Keratinocyte (primary cell): Measurements from ENCODE around the gene ELANE. TPM values are rescaled to one million over a fixed set of nuclear protein-coding genes. Genes with fewer than 3 reads are reported as not detected.
"Not testable (repeated sequence)": the region's sequence is repeated elsewhere in the genome, so short reads cannot be mapped to it uniquely, and the experiment has no call there.

Source experiments
- DNase-seq: peaks from one replicate; pipeline ENCODE4 v3.0.0-alpha.2; 2011; ENCODE audit warnings: low read depth, missing footprints, low spot score
- FAIRE-seq: peaks from 2 replicates; lab custom pipeline; 2011; peaks lifted over from hg19 to GRCh38; lab: Jason Lieb, UNC
- H2AFZ ChIP-seq: 2 replicates; pipeline ENCODE4 v1.6.0; 2012; ENCODE audit warnings: low read length, control low read depth, inconsistent platforms; ENCODE audit not compliant: control insufficient read depth
- H3K27ac ChIP-seq: 2 replicates; pipeline ENCODE4 v1.5.1; 2011; ENCODE audit warnings: low read length; ENCODE audit not compliant: control insufficient read depth, insufficient read depth
- H3K27me3 ChIP-seq: 3 replicates; pipeline ENCODE4 v1.6.0; 2011; ENCODE audit warnings: low read length; ENCODE audit not compliant: control insufficient read depth, insufficient read depth; ENCODE audit errors: extremely low read depth
- H3K36me3 ChIP-seq, 2 experiments: 2 replicates in 1 of 2; 3 replicates in 1 of 2; pipeline ENCODE4 v1.5.1; 2011; ENCODE audit warnings: low read length in 2 of 2, mild to moderate bottlenecking in 1 of 2; ENCODE audit not compliant: control insufficient read depth in 2 of 2, insufficient read depth in 2 of 2; ENCODE audit errors: extremely low read depth in 1 of 2
- H3K4me1 ChIP-seq: 3 replicates; pipeline ENCODE4 v1.5.1; 2011; ENCODE audit warnings: low read length; ENCODE audit not compliant: control insufficient read depth, insufficient read depth; ENCODE audit errors: extremely low read depth
- H3K4me2 ChIP-seq: 3 replicates; pipeline ENCODE4 v1.6.0; 2011; ENCODE audit warnings: low read depth, low read length; ENCODE audit not compliant: control insufficient read depth, insufficient read depth; ENCODE audit errors: extremely low read depth
- H3K4me3 ChIP-seq, 3 experiments: fragments of 200-600 bp in 1 of 3; sonication (generic) in 1 of 3; 2 replicates in 2 of 3; 3 replicates in 1 of 3; pipeline ENCODE4 v1.5.1; 2011 to 2016; ENCODE audit warnings: low read length in 3 of 3, mild to moderate bottlenecking in 3 of 3, control low read depth in 2 of 3, inconsistent platforms in 1 of 3, low read depth in 1 of 3, mixed read lengths in 1 of 3, mixed run types in 1 of 3, moderate library complexity in 1 of 3; ENCODE audit not compliant: control insufficient read depth in 2 of 3, insufficient read depth in 2 of 3; ENCODE audit errors: extremely low read depth in 1 of 3
- H3K79me2 ChIP-seq: 2 replicates; pipeline ENCODE4 v1.6.0; 2012; ENCODE audit warnings: low read length; ENCODE audit not compliant: control insufficient read depth, insufficient read depth
- H3K9ac ChIP-seq: 3 replicates; pipeline ENCODE4 v1.6.0; 2011; ENCODE audit warnings: low read length; ENCODE audit not compliant: control insufficient read depth, insufficient read depth; ENCODE audit errors: extremely low read depth
- H3K9me1 ChIP-seq: 3 replicates; pipeline ENCODE4 v1.6.0; 2011; ENCODE audit warnings: low read length; ENCODE audit not compliant: control insufficient read depth, insufficient read depth; ENCODE audit errors: extremely low read depth
- H3K9me3 ChIP-seq: 2 replicates; pipeline ENCODE4 v1.5.1; 2012; ENCODE audit warnings: low read depth, low read length; ENCODE audit not compliant: control insufficient read depth
- H4K20me1 ChIP-seq: 3 replicates; pipeline ENCODE4 v1.6.0; 2011; ENCODE audit warnings: low read length; ENCODE audit not compliant: control insufficient read depth, insufficient read depth; ENCODE audit errors: extremely low read depth
- CTCF ChIP-seq, 3 experiments: IDR thresholded peaks in 1 of 3; conservative IDR thresholded peaks in 1 of 3; optimal IDR thresholded peaks in 1 of 3; 2 replicates in 2 of 3; 3 replicates in 1 of 3; pipeline versions ENCODE3 to v1.5.1; 2011; ENCODE audit warnings: low read length in 3 of 3, mild to moderate bottlenecking in 3 of 3, moderate library complexity in 2 of 3, control low read depth in 1 of 3, inconsistent platforms in 1 of 3; ENCODE audit not compliant: insufficient read depth in 2 of 3; ENCODE audit errors: extremely low read depth in 1 of 3
- EZH2 ChIP-seq: IDR thresholded peaks from one replicate; pipeline ENCODE4 v1.6.1; 2012; ENCODE audit warnings: inconsistent platforms, mild to moderate bottlenecking, low read length, moderate library complexity
- dilution Hi-C: fragments of 300-500 bp; cut with MboI; formaldehyde crosslinking; loops from one replicate; pipeline ENCODE4 v1.7.0; 2020; ENCODE audit warnings: low sequenced_read_pairs; ENCODE audit not compliant: extremely low pct_ligation_motif_present
- polyA plus RNA-seq, 5 experiments: library from polyadenylated mRNA; depleted of rRNA in 3 of 5; stranded (reverse) in 3 of 5; stranded (forward) in 1 of 5; unstranded in 1 of 5; fragments of >200 nt; gene quantifications; 1 replicate in 1 of 5; 2 replicates in 3 of 5; 3 replicates in 1 of 5; pipeline versions ENCODE4 v1.2.1 to v1.2.3, GENCODE V29; 2011 to 2012; ENCODE audit warnings: missing spikeins in 2 of 5, low read depth in 1 of 5, low replicate concordance in 1 of 5

ELANE gene
- polyA plus RNA-seq, 1 donor (not counting 4 experiments of a cell fraction or from before 2014, with no cell fraction given): not detected

- no peak overlapping the region for H3K4me3 ChIP-seq
- H3K79me2 ChIP-seq: no peaks in the 10 kb centered on the region
- no peak overlapping the region for H3K9ac ChIP-seq
- FAIRE-seq (no peak), DNase-seq (no peak)
- peaks cover 2% of the 10 kb centered on the region in 2 experiments for H3K36me3 ChIP-seq
- no peak overlapping the region for H3K4me2 ChIP-seq
- no peak overlapping the region for H2AFZ ChIP-seq
- H3K9me1 ChIP-seq: no peaks in the 10 kb centered on the region
- TF ChIP-seq EZH2 (no peak), CTCF (optimal IDR thresholded peaks at IDR 0.05 in 1 of 3, IDR thresholded peaks at IDR 0.05 in 1 of 3, conservative IDR thresholded peaks at IDR 0.05 in 1 of 3; ENCODE audit: extremely low read depth in 1 of 3, insufficient read depth in 2 of 3, low read length in 3 of 3) (no peak)
- H3K9me3 ChIP-seq: no peaks in the 10 kb centered on the region
- no peaks in the 10 kb centered on the region for H3K4me1 ChIP-seq
- dilution Hi-C loops: no loop called here
- no peak overlapping the region for H3K27ac ChIP-seq
- H3K27me3 ChIP-seq: no peaks in the 10 kb centered on the region
- H4K20me1 ChIP-seq: peaks cover 7% of the 10 kb centered on the region
Measured at GRCh38 chr19:815775-816499, 36.2 kb upstream of the ELANE start.

GRCh38 chr19:816500-816857, 35.6 kb upstream of the ELANE start:
- H3K9ac ChIP-seq: no peak overlapping the region
- dilution Hi-C loops: no loop called here
- DNase-seq: no peak
- H3K4me3 ChIP-seq: no peak overlapping the region
- no peak overlapping the region for H3K4me2 ChIP-seq
- H4K20me1 ChIP-seq: peaks cover 2% of the 10 kb centered on the region
- H3K9me1 ChIP-seq: no peaks in the 10 kb centered on the region
- FAIRE-seq: no peak
- no peaks in the 10 kb centered on the region for H3K9me3 ChIP-seq
- no peak overlapping the region for H2AFZ ChIP-seq
- H3K4me1 ChIP-seq: no peaks in the 10 kb centered on the region
- H3K27me3 ChIP-seq: no peaks in the 10 kb centered on the region
- TF ChIP-seq CTCF (optimal IDR thresholded peaks at IDR 0.05 in 1 of 3, IDR thresholded peaks at IDR 0.05 in 1 of 3, conservative IDR thresholded peaks at IDR 0.05 in 1 of 3; ENCODE audit: extremely low read depth in 1 of 3, insufficient read depth in 2 of 3, low read length in 3 of 3): no peak
- no peak for TF ChIP-seq EZH2
- no peaks in the 10 kb centered on the region for H3K79me2 ChIP-seq
- no peak overlapping the region for H3K27ac ChIP-seq
- H3K36me3 ChIP-seq: peaks cover under 1 to 2% of the 10 kb centered on the region in 2 experiments

GRCh38 chr19:820212-820611, 31.9 kb upstream of the ELANE start:
- H3K9me3 ChIP-seq, H3K9me1 ChIP-seq, FAIRE-seq, H3K4me1 ChIP-seq, H2AFZ ChIP-seq, H3K4me2 ChIP-seq, H4K20me1 ChIP-seq, dilution Hi-C loops, H3K4me3 ChIP-seq, H3K27ac ChIP-seq, H3K79me2 ChIP-seq, H3K36me3 ChIP-seq, H3K9ac ChIP-seq, H3K27me3 ChIP-seq, DNase-seq: not testable (repeated sequence)
